ENCODE measurements around the gene SHPK.

DNA sequence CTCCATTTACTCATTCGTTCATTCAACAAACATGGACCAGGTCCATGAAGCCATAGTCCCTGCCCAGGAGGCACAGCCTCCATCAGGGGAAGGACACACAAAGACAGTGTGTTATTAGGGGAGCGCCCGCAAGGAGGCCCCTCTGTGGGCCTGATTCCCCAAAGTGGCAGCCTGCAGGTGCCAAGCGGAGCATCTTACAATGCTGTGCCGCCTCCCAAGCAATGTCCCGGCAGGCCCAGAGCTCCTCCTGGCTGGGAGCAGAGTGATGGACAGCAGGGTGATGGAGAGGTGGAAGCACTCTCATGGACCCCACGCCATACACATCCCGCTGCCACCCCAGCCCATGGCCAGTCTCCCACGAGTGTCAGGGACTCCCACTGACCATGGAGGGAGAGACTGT, 52.6 kb downstream of the SHPK start:
- TF ChIP-seq, protein P1, sequence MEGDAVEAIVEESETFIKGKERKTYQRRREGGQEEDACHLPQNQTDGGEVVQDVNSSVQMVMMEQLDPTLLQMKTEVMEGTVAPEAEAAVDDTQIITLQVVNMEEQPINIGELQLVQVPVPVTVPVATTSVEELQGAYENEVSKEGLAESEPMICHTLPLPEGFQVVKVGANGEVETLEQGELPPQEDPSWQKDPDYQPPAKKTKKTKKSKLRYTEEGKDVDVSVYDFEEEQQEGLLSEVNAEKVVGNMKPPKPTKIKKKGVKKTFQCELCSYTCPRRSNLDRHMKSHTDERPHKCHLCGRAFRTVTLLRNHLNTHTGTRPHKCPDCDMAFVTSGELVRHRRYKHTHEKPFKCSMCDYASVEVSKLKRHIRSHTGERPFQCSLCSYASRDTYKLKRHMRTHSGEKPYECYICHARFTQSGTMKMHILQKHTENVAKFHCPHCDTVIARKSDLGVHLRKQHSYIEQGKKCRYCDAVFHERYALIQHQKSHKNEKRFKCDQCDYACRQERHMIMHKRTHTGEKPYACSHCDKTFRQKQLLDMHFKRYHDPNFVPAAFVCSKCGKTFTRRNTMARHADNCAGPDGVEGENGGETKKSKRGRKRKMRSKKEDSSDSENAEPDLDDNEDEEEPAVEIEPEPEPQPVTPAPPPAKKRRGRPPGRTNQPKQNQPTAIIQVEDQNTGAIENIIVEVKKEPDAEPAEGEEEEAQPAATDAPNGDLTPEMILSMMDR (IDR thresholded peaks at IDR 0.05): no peak
- TF ChIP-seq POLR2A (IDR thresholded peaks at IDR 0.05): no peak

All from testis (tissue), 2 donors.